A673 (cell line): ENCODE results near the gene MGAT3. TPM values are rescaled to one million over a fixed set of nuclear protein-coding genes. Genes with fewer than 3 reads are reported as not detected.

Source experiments
- BruUV-seq: library from RNA; stranded (reverse); fragments of 400-500 nt; replicated peaks from 2 replicates; lab custom pipeline; 2021; lab: Mats Ljungman, UMichigan
- CTCF ChIA-PET: fragments of 300-600 bp; sonication (Branson Sonifier 250); formaldehyde crosslinking; loops from one replicate; lab custom pipeline; 2022; ENCODE audit warnings: antibody characterized with exemption; lab: Charles Lee
- POLR2A ChIA-PET: fragments of 300-600 bp; sonication (Branson Sonifier 250); formaldehyde crosslinking; loops from one replicate; lab custom pipeline; 2022; ENCODE audit warnings: antibody characterized with exemption; ENCODE audit not compliant: low non-redundant PET; lab: Charles Lee
- DNase-seq: peaks from one replicate; pipeline ENCODE4 v3.0.0-alpha.2; 2015; ENCODE audit warnings: low spot score
- H3K27ac ChIP-seq: fragments of 200-600 bp; sonication (generic); 2 replicates; pipeline ENCODE4 v1.5.1; 2016; ENCODE audit warnings: mixed run types, low read depth, mild to moderate bottlenecking, mixed read lengths, antibody characterized with exemption, low read length; ENCODE audit not compliant: poor library complexity, severe bottlenecking
- H3K27me3 ChIP-seq: fragments of 200-600 bp; sonication (generic); replicated peaks from 2 replicates; pipeline ENCODE4 v1.6.1; 2017; ENCODE audit warnings: mixed run types, low read depth, mild to moderate bottlenecking, mixed read lengths, antibody characterized with exemption, low read length; ENCODE audit not compliant: insufficient read depth, poor library complexity
- H3K36me3 ChIP-seq: fragments of 200-600 bp; sonication (generic); 2 replicates; pipeline ENCODE4 v1.6.1; 2016; ENCODE audit warnings: mixed run types, mild to moderate bottlenecking, mixed read lengths, antibody characterized with exemption, low read length; ENCODE audit not compliant: insufficient read depth, poor library complexity, severe bottlenecking
- H3K4me1 ChIP-seq: fragments of 200-600 bp; sonication (generic); 2 replicates; pipeline ENCODE4 v1.6.1; 2017; ENCODE audit warnings: mixed run types, mild to moderate bottlenecking, mixed read lengths, antibody characterized with exemption, low read length; ENCODE audit not compliant: insufficient read depth, poor library complexity, severe bottlenecking
- H3K4me3 ChIP-seq: fragments of 200-600 bp; sonication (generic); 2 replicates; pipeline ENCODE4 v1.5.1; 2016; ENCODE audit warnings: low read depth, mixed run types, mild to moderate bottlenecking, mixed read lengths, low read length; ENCODE audit not compliant: poor library complexity, severe bottlenecking
- H3K9me3 ChIP-seq: fragments of 200-600 bp; sonication (generic); 2 replicates; pipeline ENCODE4 v1.6.1; 2016; ENCODE audit warnings: mixed run types, low read depth, mild to moderate bottlenecking, mixed read lengths, antibody characterized with exemption, low read length; ENCODE audit not compliant: poor library complexity, severe bottlenecking
- CTCF ChIP-seq: fragments of 300-800, 200-600 bp; sonication (generic); conservative IDR thresholded peaks from 2 replicates; pipeline ENCODE4 v1.5.1; 2017; ENCODE audit warnings: low read depth, mild to moderate bottlenecking, antibody characterized with exemption, low read length, moderate library complexity, mixed read lengths
- EZH2 ChIP-seq: fragments of 200-600 bp; sonication (generic); IDR thresholded peaks from 2 replicates; pipeline ENCODE4 v1.6.1; 2017; ENCODE audit warnings: borderline replicate concordance, low read depth, mild to moderate bottlenecking, mixed read lengths, antibody characterized with exemption, low read length; ENCODE audit not compliant: poor library complexity, severe bottlenecking
- intact Hi-C: fragments of 100-400 bp; cut with micrococcal nuclease; formaldehyde crosslinking; loops from one replicate; pipeline ENCODE4 v1.10.0; 2022; ENCODE audit not compliant: unreplicated experiment
- total RNA-seq: library from RNA; stranded (reverse); gene quantifications from 2 replicates; pipeline ENCODE4 v1.2.3, GENCODE V29; 2021

Gene MGAT3
- total RNA-seq, 1 experiment from 2014 or later, result 2.7 TPM

- no peak for DNase-seq
- no peak overlapping the region for H3K4me3 ChIP-seq
- no peaks in the 10 kb centered on the region for H3K9me3 ChIP-seq
- peaks cover 22% of the 10 kb centered on the region for H3K4me1 ChIP-seq
- TF ChIP-seq EZH2 (no peak), CTCF (no peak)
- H3K27ac ChIP-seq, result no peak overlapping the region
- H3K36me3 ChIP-seq, result peaks cover 31% of the 10 kb centered on the region
- no peaks in the 10 kb centered on the region for H3K27me3 ChIP-seq
- BruUV-seq, result no TSS peak
- intact Hi-C loops, result no loop called here
- POLR2A ChIA-PET, result interaction anchor here (0.6 kb wide), 1 partner anchor 143 kb away, joined by 4 read pairs; no protein-coding TSS in a partner anchor
- CTCF ChIA-PET, result no interaction called here
These were observed 25.0 kb upstream of the MGAT3 start for GRCh38 chr22:39431821-39432251.

GRCh38 chr22:39432361-39432811, 24.4 kb upstream of the MGAT3 start:
- no peak for DNase-seq
- POLR2A ChIA-PET, result interaction anchor here (0.6 kb wide), 1 partner anchor 143 kb away, joined by 4 read pairs; no protein-coding TSS in a partner anchor

GRCh38 chr22:39433476-39434242, 23.2 kb upstream of the MGAT3 start:
- H3K4me1 ChIP-seq, result peaks cover 15% of the 10 kb centered on the region
- intact Hi-C loops, result no loop called here
- H3K27ac ChIP-seq, result no peak overlapping the region
- ChIA-PET CTCF (no interaction called here), POLR2A (no interaction called here)
- BruUV-seq, result no TSS peak
- TF ChIP-seq CTCF, result no peak
- TF ChIP-seq EZH2, result no peak
- H3K27me3 ChIP-seq, result no peaks in the 10 kb centered on the region
- no peak overlapping the region for H3K4me3 ChIP-seq
- no peaks in the 10 kb centered on the region for H3K9me3 ChIP-seq
- no peak for DNase-seq
- peaks cover 23% of the 10 kb centered on the region for H3K36me3 ChIP-seq

More at GRCh38 chr22:39432361-39432811, 24.4 kb upstream of the MGAT3 start:
- Histone ChIP-seq H3K36me3 (peaks cover 27% of the 10 kb centered on the region), H3K4me3 (no peak overlapping the region), H3K9me3 (no peaks in the 10 kb centered on the region), H3K27me3 (no peaks in the 10 kb centered on the region), H3K4me1 (peaks cover 23% of the 10 kb centered on the region), H3K27ac (no peak overlapping the region)
- intact Hi-C loops, result no loop called here
- TF ChIP-seq CTCF (no peak), EZH2 (no peak)
- CTCF ChIA-PET, result no interaction called here
- BruUV-seq, result no TSS peak
